Epithelial cell of prostate (primary cell): ENCODE results near the gene PAXX.
A peak's percentile ranks its signal among the peaks of the same experiment; 100 is the strongest.

Experiments used
- DNase-seq: peaks from one replicate; pipeline ENCODE4 v3.0.0-alpha.2; 2011; ENCODE audit warnings: low read depth, low spot score
- H3K27ac ChIP-seq: fragments of 450-650 bp; 2 replicates; pipeline ENCODE4 v1.5.1; 2017; ENCODE audit warnings: mild to moderate bottlenecking

The PAXX gene

DNA sequence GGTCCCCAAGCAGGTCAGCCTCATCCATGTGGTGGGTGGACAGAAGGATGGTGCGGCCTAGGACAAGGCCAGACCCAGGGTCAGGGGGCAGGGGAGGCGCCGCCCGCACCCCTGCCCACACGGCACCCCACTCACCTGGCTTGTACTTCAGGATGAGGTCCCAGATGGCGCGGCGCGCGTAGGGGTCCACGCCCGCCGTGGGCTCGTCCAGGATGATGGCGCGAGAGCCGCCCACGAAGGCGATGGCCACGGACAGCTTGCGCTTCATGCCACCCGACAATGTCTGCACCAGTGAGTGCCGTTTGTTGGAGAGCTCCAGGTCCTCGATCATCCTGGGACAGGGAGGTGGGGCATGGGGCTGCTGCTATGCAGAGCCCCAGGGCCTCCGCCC, 23.3 kb downstream of the PAXX start:
- no peak overlapping the region for H3K27ac ChIP-seq
- no peak for DNase-seq

DNA sequence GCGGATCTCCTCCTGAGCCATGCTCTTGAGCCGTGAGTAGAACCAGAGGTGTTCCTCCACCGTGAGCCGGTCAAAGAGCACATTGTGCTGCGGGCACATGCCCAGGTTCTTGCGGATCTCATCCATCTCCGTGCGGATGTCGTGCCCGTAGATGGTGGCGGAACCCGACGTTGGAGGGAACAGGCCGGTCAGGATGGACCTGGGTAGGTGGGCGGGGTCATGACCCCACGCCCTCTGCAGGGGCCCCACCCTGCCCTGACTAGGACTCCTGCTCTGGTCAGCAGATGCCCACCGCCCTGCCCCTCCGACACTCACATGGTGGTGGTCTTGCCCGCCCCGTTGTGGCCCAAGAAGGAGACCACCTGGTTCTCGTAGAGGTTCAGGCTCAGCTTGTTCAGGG, 23.8 kb downstream of the PAXX start:
- no peak for DNase-seq
- no peak overlapping the region for H3K27ac ChIP-seq

DNA sequence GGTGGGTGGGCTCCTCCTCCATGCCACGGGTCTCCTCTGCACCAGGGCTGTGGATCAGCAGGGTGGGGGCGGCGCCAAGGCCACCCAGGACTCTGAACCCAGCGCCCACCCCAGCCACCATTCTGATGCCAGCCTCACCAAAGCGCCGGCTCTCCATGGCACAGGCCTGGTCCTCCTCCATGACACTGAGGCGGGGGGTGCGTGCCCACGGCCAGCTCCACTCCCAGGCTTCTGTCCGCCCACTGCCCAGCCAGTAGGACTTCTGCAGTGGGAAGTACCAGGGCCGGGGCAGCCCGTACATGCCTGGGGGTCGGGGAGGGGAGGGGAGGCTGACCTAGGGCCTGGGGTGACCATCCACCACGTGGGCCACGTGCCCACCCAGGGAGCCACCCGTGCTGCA, 24.2 kb downstream of the PAXX start:
- no peak overlapping the region for H3K27ac ChIP-seq
- DNase-seq, result no peak

DNA sequence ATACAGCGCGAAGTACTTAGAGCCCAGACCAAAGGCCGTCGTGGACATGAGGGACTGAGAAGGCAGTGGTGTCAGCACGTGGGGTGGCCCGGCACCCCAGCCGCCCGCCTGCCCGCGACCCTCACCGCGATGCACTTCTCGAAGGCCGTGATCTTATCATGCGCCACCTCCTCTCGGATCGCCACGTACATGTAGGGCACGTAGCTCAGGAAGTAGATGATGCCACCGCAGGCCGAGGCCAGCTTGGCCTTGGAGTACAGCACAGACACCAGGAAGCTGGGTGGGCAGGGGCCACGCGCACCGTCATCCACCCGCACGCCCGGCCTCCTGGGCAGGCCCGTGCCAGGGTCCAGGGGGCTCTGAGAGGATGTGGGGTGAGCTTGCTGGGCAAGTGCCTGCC, 24.8 kb downstream of the PAXX start:
- no peak overlapping the region for H3K27ac ChIP-seq
- DNase-seq, result no peak

DNA sequence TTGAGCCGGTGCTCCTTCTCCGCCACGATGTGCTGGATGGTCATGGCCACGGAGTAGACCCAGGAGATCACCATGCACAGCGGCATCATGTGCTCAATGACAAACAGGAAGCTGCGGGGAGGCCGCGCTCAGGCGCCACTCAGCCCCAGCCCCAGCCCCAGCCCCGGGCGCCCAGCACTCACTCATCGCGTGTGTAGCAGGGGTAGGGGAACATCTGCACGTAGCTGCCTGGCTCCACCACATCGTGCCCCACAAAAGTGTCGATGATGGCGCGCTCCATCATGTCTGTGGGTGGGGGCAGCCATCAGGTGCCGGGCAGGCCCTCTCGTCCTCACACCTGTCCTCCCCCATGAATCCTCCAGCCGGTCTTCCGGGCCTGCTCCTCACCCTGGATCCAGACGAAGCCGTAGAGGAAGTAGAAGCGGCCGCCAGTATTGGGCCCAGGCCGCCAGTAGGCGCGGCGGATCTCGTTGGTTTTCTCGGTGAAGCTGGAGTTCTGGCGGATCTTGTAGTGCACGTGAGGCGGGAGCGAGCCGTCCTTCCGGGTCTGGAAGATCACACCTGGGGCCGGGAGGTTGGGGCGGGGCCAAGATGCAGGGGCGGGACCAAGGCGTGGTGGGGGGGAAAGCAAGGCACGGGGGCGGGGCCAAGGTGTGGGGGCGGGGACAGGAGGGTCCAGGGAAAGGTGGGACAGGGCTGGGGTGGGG, 25.7 kb downstream of the PAXX start:
- H3K27ac ChIP-seq, result no peak overlapping the region
- DNase-seq, result no peak

DNA sequence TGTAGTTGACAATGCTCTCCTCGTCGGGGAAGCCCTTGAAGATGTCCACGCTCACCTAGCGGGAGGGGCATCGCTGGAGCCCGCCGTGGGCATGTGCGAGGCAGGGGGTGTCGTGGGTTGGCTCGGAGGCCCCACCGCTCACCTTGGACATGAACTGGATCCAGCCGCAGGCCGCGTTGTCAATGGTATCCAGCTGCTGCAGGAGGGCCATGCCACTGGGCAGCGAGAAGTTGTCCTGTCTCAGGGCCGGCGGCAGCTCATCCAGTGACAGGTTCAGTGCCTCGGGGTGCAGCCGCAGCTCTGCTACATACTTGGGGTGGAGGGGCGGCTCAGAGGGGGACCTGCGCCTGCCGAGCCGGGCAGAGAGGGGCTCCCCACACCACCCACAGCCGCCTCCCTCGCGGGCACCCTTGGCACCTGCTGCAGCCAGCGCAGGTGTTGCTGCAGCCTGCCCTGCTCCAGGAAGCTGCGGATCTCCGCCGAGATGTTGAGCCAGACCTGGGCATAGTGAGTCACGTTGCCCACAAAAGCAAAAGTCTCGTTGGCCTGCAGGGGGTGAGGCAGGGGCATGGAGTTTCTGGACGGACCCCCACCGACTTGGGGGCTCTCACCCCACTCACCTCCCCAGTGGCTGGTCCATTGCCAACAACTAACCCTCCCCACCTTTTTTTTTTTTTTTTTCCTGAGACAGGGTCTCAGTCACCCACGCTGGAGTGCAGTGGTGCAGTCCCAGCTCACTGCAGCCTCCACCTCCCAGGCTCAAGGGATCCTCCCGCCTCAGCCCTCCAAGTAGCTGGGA, 26.7 kb downstream of the PAXX start:
- H3K27ac ChIP-seq, result no peak overlapping the region
- DNase-seq, result no peak

DNA sequence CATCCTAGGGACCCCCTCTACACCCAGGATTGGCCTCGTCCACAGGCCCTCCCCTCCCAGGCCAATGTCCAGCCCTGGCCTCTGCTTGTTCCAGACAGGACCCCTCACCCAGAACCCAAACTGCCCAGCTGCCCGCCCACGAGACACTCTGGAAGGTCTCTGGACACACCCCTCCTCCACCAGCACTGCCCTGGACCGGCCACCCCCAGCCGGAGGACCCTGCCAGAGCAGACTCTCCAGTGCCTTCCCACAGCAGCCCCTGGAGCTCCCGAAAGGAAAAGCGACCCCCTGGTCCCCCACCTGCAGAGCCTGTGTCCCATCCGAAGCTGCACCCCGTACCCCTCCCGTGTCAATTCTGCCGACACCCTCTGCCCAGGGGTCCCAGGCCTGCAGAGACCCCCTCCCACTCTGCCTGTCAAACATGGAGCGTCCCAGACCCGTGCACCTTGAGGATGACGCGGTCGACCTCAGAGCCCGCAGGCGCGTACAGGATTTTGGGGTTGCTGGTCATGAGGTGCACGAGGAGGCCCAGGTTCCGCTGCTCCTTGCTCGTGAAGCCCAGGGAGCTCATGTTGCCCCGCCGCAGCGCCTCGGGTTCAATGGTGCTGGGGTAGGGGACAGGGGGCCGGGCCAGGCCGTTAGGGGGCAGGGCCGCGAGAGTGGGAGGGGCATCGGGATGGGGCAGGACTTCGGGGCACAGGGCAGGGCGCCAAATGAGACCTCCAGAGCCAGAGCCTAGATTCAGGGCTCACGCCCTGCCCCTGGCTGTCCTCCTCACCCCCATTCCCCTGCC, 27.9 kb downstream of the PAXX start:
- no peak overlapping the region for H3K27ac ChIP-seq
- no peak for DNase-seq

DNA sequence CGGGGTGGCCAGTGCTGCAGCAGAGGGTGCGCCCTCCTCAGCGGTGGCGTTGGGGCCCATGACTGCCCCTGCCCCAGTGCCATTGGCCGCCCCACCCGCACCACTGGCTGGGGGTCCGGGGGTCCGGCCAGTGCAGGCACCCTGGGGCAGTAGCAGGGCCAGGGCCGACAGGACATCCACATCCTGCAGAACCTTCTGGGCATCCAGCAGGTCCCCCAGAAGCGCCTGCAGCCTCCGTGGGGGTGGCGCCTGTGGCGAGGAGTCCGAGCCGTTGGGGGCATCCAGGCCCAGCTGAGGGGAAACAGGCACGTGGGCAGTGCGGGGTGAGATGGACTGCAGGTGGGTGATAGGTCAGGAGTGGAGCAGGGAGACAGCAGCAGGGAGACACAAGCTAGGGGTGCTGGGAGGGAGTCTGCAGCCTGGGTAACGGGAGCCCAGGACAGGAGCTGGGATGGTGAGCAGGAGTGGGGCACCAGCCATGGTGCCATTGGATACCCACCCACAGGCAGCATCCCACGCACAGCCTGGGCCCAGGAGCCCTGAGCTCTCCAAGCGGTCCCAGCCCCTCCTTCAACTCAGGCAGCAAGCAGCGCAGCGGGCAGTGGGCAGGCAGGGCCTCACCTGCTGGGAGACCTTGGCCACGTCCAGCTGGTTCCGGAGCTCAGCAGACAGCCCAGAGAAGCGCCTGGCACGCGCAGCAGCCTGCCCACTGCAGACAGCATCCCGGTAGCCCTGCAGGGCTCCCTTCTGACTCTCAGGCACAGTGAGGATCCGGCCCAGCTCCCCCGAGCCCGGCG, 28.7 kb downstream of the PAXX start:
- H3K27ac ChIP-seq, result no peak overlapping the region
- no peak for DNase-seq

DNA sequence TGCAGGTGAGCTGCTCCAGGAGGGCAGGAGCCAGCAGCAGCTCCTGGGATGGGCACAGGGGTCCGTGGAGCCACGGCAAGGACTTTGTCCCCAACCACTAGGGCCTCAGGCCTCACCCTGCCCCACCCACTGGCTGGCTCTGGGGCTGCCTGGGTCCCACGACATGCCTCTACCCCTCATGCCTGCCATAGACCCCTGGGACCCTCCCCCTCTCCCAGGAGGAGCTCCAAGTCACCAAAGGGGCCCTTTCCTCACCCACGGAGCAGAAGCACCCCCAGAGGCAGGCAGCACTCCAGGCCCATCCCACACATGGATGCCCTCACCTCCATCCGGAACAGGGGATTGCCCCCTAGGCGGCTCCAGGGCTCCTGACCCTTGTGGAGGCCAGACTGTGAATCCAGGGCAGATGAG, 29.4 kb downstream of the PAXX start:
- H3K27ac ChIP-seq, result no peak overlapping the region
- no peak for DNase-seq

DNA sequence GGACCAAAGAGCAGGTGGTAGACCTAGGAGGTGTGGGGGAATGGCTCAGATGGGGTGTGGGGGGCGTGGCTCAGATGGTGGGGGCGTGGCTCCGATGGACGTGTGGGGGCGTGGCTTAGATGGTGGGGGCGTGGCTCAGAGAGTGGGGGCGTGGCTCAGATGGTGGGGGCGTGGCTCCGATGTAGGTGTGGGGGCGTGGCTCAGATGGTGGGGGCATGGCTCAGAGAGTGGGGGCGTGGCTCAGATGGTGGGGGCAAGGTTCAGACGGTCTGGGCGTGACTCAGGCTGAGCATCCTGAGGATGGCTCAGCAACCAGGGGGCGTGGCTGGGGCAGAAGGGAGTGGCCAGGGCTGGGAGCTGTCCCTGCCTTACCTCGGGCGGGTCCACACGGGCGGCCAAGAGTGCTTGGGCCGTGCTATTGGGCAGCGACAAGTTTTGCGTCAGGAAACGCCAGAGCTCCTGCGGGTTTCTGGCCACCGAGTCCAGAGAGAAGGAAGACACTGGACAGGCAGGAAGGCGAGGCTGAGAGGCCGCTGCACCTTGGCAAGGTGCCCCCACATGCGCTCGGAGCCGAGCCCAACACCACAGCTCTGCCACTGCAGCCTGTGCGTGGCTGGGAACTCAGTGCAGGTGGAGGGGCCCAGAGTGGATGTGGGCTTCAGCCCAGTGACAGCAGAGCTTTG, 29.9 kb downstream of the PAXX start:
- peak; percentile 46 for DNase-seq

DNA sequence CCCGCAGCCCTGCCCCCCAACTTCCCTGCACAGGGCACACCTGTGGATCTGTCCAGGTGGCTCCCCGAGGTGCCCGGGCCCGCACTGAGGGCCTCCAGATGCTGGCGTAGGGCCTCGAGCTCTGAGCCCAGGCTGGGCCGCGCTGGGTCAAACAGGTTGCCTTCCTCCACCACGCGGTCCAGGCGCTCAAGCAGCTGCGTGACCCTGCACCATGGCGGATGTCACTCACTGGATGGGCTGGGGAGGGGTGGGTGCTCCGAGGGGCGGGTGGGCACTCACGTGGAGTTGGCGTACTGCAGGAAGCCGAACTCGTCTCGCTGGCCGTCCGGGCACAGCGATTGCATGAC, 30.4 kb downstream of the PAXX start:
- no peak for DNase-seq
- no peak overlapping the region for H3K27ac ChIP-seq

More for the DNA sequence above, 29.9 kb downstream of the PAXX start:
- H3K27ac ChIP-seq, result no peak overlapping the region

DNA sequence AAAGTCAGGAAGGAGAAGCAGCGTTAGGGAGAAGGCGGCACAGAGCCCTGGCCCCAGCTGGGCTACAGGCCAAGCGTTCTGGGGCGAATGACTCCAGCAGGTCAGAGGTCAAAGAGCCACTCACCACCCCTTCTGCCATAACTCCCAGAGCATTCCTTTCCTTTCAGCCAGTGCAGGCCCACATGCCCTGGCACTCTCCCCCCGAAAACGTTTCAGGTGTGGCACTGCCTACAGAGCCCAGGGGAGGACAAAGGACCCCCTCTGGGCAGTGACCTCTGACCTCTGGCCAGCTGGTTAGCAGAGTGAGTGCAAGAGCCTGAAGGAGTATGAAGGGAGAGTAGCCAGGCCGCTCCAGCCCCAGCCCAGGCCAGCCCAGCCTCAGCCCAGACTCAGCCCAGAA, 30.9 kb downstream of the PAXX start:
- DNase-seq, result no peak
- no peak overlapping the region for H3K27ac ChIP-seq

DNA sequence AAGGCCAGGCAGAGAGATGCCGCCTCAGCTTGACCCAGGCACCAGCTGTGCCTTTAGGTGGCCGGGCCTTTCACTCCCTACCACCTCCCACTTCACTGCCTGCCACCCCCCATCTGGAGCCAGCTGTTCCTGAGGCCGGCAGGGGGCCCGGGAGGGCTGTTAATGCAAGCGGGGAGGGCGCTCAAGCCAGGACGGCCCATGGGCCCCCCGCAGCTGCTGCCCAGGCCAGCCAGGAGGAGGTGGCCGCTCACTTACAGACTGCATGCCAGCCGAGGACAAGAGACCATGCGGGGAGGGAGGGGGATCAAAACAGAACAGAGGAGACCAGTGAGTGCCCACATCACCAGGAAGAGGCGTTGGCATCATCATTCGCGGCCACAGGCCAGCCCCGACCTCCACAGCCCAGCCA, 31.4 kb downstream of the PAXX start:
- no peak for DNase-seq
- no peak overlapping the region for H3K27ac ChIP-seq

DNA sequence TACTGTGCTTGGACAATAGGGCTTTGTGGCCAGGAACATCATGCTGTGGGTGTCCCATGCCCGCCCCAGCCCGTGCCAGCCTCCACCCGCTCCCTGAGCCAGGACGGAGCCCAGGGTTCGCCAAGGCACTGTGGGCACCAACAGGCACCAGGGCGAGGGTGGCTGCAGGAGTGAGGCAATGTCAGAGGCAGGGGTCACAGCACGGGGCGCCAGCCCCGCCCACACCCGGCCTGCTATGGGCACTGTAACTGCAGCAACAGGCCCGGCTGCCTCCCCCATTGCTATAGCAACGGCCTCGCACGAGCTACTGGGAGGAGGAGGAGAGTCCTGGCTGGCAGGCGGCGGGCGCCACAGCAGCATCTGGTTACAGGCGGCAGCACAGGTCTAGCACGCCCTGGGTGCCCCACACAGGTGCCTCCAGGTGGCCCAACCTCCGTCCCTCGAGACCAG, 33.3 kb downstream of the PAXX start:
- no peak overlapping the region for H3K27ac ChIP-seq
- DNase-seq, result no peak

DNA sequence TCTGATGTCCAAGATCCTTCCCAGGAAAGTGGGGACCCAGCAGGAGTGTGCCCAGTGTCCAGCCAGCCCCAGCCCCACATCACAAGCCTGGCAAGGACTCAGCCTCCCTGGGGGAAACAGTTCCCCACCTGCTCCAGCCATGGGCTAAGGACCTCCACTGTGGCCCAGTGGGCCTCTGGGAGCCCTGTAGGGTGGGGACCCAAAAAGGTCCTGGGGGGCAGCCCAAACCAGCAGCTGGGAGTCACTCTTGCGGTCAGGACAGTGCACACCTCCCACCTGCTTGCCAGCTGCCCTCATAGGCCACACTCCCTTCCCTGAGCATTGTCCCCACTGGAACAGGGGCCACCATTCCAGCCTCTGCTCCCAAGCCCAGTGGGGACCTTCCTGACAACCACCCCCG, 34.2 kb downstream of the PAXX start:
- DNase-seq, result no peak
- H3K27ac ChIP-seq, result no peak overlapping the region

DNA sequence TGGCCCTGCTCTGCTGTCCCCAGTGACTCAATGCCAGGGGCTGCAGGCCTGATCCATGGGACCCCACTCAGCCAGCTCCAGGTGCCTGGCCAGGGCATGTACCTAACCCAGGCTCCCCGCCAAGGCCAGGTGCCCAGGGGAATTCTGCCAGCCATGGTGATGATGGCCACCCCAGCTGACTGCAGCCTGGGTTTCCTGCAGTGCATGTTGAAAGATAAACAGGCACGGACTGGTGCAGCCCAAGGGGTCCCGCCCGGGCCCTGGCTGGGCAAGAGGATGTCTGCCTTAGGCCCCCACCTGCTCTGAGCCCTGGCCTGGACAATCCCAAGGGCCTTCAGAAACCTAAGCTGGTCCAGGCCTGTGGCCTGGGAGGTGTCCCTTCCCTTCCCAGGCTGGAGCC, 34.6 kb downstream of the PAXX start:
- H3K27ac ChIP-seq, result no peak overlapping the region
- no peak for DNase-seq

DNA sequence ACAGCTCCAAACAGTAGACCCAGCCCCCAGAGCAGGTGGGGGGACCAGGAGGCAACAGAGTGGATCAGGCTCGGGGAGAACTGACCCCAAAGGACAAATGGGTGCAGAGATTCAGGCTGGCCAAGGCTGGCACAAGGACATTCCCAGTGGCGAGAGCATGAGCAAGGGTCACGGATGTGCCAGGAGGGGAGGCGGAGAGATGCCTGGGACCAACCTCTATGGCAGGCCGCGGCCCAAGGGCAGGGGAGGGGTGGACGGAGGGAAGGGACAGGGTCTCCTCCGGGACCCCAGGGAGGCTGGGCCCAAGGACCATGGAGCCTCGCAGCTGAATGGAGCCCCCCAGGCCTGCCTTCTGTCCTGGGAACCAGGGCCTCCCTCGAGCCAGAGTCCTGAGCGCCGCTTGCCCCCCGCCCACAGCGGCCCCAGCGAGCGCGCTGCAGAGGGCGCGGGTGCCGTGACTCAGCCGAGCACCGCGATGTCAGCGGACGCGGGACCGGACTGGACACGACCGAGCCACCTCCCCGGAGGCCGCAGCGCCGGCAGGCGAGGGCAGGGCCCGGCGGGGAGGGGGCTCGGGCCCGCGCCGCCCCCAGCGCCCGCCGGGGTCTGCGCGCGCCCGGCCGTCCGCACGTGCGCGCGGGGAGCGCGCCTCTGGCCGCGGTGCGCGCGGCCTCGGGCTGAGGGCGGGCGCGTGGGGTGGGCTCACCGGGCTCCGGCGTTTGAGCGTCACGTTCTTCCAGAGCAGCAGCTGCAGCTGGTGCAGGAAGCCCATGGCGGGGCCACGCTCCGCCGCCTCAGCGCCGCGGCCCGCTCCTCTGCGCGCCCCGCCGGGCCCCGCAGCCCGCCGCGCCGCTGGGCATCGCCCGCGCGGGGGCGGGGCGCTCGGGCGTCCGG, 35.4 kb downstream of the PAXX start, which contains the start of gene ABCA2:
TSS of gene ABCA2 (minus strand) at position 869 of the 894 bp plus-strand sequence. CDS start at position 772, 97 bp downstream.
- H3K27ac ChIP-seq, result no peak within 1 kb of the TSS
- no peak for DNase-seq

DNA sequence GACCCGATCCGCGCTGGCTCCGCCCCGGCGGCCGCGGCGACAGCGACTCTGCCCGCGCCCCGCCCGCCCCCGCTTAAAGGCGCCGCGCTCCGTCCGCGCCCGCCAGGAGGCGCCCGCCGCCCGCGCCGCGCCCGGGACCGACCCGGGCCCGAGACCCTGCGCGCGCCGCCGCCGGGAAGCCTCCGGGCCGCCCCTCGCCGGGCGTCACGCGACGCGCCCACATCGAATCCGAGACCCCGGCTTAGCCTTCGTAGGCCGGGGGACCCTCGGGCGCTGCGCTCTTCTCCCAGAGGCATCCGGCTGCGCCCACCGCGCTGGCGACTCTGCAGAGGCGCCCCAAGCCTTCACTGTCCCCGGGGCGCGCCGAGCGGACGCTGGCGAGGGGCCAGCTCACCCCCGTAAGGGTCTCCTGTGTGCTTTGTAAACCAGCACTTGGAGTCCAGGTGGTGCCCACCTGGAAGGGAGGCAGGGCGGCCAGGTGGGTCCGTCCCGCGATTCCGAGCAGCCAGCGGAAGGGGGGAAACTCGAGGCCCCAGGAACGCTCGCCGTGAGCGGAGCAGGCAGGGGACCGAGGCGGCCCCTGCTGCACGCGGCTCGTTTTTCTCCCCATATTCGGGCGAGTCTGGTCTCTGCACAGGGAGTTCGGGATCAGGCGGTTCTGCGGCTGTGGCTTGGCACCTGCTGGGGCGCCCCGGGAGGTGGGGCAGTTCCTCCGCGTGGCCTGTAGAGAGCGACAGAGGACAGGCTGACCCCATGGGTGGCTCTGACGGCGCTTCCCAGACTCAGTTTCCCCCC, 36.2 kb downstream of the PAXX start:
- no peak for DNase-seq
- no peak overlapping the region for H3K27ac ChIP-seq
